ENCODE results near the gene CACNA2D3. TPM values are rescaled to one million over a fixed set of nuclear protein-coding genes. Genes with fewer than 3 reads are reported as not detected.
"Not testable (repeated sequence)": the region's sequence is repeated elsewhere in the genome, so short reads cannot be mapped to it uniquely, and the experiment has no call there.

The CACNA2D3 gene
- total RNA-seq, 1 donor from 2014 or later: 10.0 TPM

- no peaks in the 10 kb centered on the region for H3K4me1 Mint-ChIP-seq (ENCODE audit: low read depth, unreplicated experiment)
- TF ChIP-seq CTCF (IDR thresholded peaks at IDR 0.05; ENCODE audit: partially characterized antibody, unreplicated experiment): no peak
- peaks cover 4% of the 10 kb centered on the region for H3K9me3 Mint-ChIP-seq (ENCODE audit: unreplicated experiment)
- H3K36me3 Mint-ChIP-seq (ENCODE audit: unreplicated experiment): peaks cover 6% of the 10 kb centered on the region
- no peak overlapping the region for H3K4me3 Mint-ChIP-seq (ENCODE audit: unreplicated experiment)
- peaks cover 17% of the 10 kb centered on the region for H3K27me3 Mint-ChIP-seq (ENCODE audit: unreplicated experiment)
- DNase-seq: no peak
- no peak overlapping the region for H3K27ac Mint-ChIP-seq (ENCODE audit: unreplicated experiment)
Observed at GRCh38 chr3:54622678-54623077, 500.3 kb downstream of the CACNA2D3 start.

GRCh38 chr3:54625805-54626787, 503.7 kb downstream of the CACNA2D3 start:
- no peak overlapping the region for H3K27ac Mint-ChIP-seq (ENCODE audit: unreplicated experiment)
- no peak for TF ChIP-seq CTCF (IDR thresholded peaks at IDR 0.05; ENCODE audit: partially characterized antibody, unreplicated experiment)
- H3K4me1 Mint-ChIP-seq (ENCODE audit: low read depth, unreplicated experiment): no peaks in the 10 kb centered on the region
- peaks cover 13% of the 10 kb centered on the region for H3K36me3 Mint-ChIP-seq (ENCODE audit: unreplicated experiment)
- H3K9me3 Mint-ChIP-seq (ENCODE audit: unreplicated experiment): peaks cover 5% of the 10 kb centered on the region
- DNase-seq: no peak
- peaks cover 14% of the 10 kb centered on the region for H3K27me3 Mint-ChIP-seq (ENCODE audit: unreplicated experiment)
- no peak overlapping the region for H3K4me3 Mint-ChIP-seq (ENCODE audit: unreplicated experiment)

- Mint-ChIP-seq H3K27me3 (ENCODE audit: unreplicated experiment) (peaks cover 12% of the 10 kb centered on the region), H3K27ac (ENCODE audit: unreplicated experiment) (no peak overlapping the region), H3K36me3 (ENCODE audit: unreplicated experiment) (peaks cover 13% of the 10 kb centered on the region), H3K9me3 (ENCODE audit: unreplicated experiment) (peaks cover 4% of the 10 kb centered on the region), H3K4me1 (ENCODE audit: low read depth, unreplicated experiment) (no peaks in the 10 kb centered on the region), H3K4me3 (ENCODE audit: unreplicated experiment) (no peak overlapping the region)
- TF ChIP-seq CTCF (IDR thresholded peaks at IDR 0.05; ENCODE audit: partially characterized antibody, unreplicated experiment): no peak
- DNase-seq: no peak
Observed at GRCh38 chr3:54628888-54629441, 506.6 kb downstream of the CACNA2D3 start.

- Mint-ChIP-seq H3K4me3 (ENCODE audit: unreplicated experiment) (no peak overlapping the region), H3K36me3 (ENCODE audit: unreplicated experiment) (peaks cover 13% of the 10 kb centered on the region), H3K27me3 (ENCODE audit: unreplicated experiment) (peaks cover 9% of the 10 kb centered on the region), H3K27ac (ENCODE audit: unreplicated experiment) (no peak overlapping the region), H3K4me1 (ENCODE audit: low read depth, unreplicated experiment) (no peaks in the 10 kb centered on the region), H3K9me3 (ENCODE audit: unreplicated experiment) (peaks cover 3% of the 10 kb centered on the region)
- TF ChIP-seq CTCF (IDR thresholded peaks at IDR 0.05; ENCODE audit: partially characterized antibody, unreplicated experiment): no peak
- no peak for DNase-seq
Observed at GRCh38 chr3:54630101-54630623, 507.8 kb downstream of the CACNA2D3 start.

- H3K36me3 Mint-ChIP-seq (ENCODE audit: unreplicated experiment): peaks cover 13% of the 10 kb centered on the region
- H3K4me3 Mint-ChIP-seq (ENCODE audit: unreplicated experiment); H3K27ac Mint-ChIP-seq (ENCODE audit: unreplicated experiment); H3K4me1 Mint-ChIP-seq (ENCODE audit: low read depth, unreplicated experiment); DNase-seq; H3K9me3 Mint-ChIP-seq (ENCODE audit: unreplicated experiment); H3K27me3 Mint-ChIP-seq (ENCODE audit: unreplicated experiment): not testable (repeated sequence)
Observed at GRCh38 chr3:54631001-54631400, 508.6 kb downstream of the CACNA2D3 start.
